Neural progenitor cell (in vitro differentiated cells): ENCODE measurements around the gene RPE. TPM values are rescaled to one million over a fixed set of nuclear protein-coding genes. Genes with fewer than 3 reads are reported as not detected.

Source experiments
- DNase-seq: peaks from one replicate; pipeline ENCODE4 v3.0.0-alpha.2; 2016; ENCODE audit warnings: low spot score
- H2AFZ ChIP-seq: fragments of 200-600 bp; sonication (generic); replicated peaks from 2 replicates; pipeline ENCODE4 v1.6.1; 2016; ENCODE audit warnings: antibody characterized with exemption
- H3F3A ChIP-seq: fragments of 200-600 bp; sonication (generic); 2 replicates; pipeline ENCODE4 v1.6.1; 2016; ENCODE audit warnings: antibody characterized with exemption, low read depth
- H3K27ac ChIP-seq: fragments of 200-600 bp; sonication (generic); 2 replicates; pipeline ENCODE4 v1.5.1; 2016; ENCODE audit warnings: mild to moderate bottlenecking
- H3K27me3 ChIP-seq: fragments of 200-600 bp; sonication (generic); 2 replicates; pipeline ENCODE4 v1.6.1; 2016; ENCODE audit warnings: mild to moderate bottlenecking, moderate library complexity
- H3K36me3 ChIP-seq: fragments of 200-600 bp; sonication (generic); 2 replicates; pipeline ENCODE4 v1.5.1; 2016
- H3K4me1 ChIP-seq: fragments of 200-600 bp; sonication (generic); 2 replicates; pipeline ENCODE4 v1.6.1; 2016; ENCODE audit warnings: mixed run types
- H3K4me2 ChIP-seq: fragments of 200-600 bp; sonication (generic); 2 replicates; pipeline ENCODE4 v1.6.1; 2016
- H3K4me3 ChIP-seq: fragments of 200-600 bp; sonication (generic); 2 replicates; pipeline ENCODE4 v1.5.1; 2016
- H3K79me2 ChIP-seq: fragments of 200-600 bp; sonication (generic); 2 replicates; pipeline ENCODE4 v1.6.1; 2016; ENCODE audit warnings: low read depth
- H3K9ac ChIP-seq: fragments of 200-600 bp; sonication (generic); 2 replicates; pipeline ENCODE4 v1.6.1; 2016
- H3K9me3 ChIP-seq: fragments of 200-600 bp; sonication (generic); 2 replicates; pipeline ENCODE4 v1.5.1; 2016; ENCODE audit warnings: low read depth
- H4K20me1 ChIP-seq: fragments of 200-600 bp; sonication (generic); 2 replicates; pipeline ENCODE4 v1.6.1; 2016; ENCODE audit warnings: low read depth
- H3K27ac Mint-ChIP-seq: 3 replicates; pipeline ENCODE4 v1.8.0; 2021; ENCODE audit warnings: mixed read lengths
- H3K27me3 Mint-ChIP-seq: 2 replicates; pipeline ENCODE4 v1.8.0; 2022; ENCODE audit warnings: low read depth, mild to moderate bottlenecking, inconsistent platforms, moderate library complexity, mixed read lengths; ENCODE audit not compliant: insufficient read depth
- H3K36me3 Mint-ChIP-seq: 3 replicates; pipeline ENCODE4 v1.8.0; 2021; ENCODE audit warnings: mixed read lengths
- H3K4me1 Mint-ChIP-seq: 3 replicates; pipeline ENCODE4 v1.8.0; 2021; ENCODE audit warnings: mixed read lengths
- H3K4me3 Mint-ChIP-seq: 3 replicates; pipeline ENCODE4 v1.8.0; 2021; ENCODE audit warnings: mild to moderate bottlenecking, moderate library complexity, mixed read lengths
- H3K9me3 Mint-ChIP-seq: 3 replicates; pipeline ENCODE4 v1.8.0; 2020; ENCODE audit warnings: mixed read lengths
- EZH2 ChIP-seq: fragments of 200-600 bp; sonication (generic); IDR thresholded peaks from 2 replicates; pipeline ENCODE4 v1.6.1; 2017; ENCODE audit warnings: antibody characterized with exemption, mild to moderate bottlenecking, moderate library complexity
- EZH2phosphoT487 ChIP-seq: fragments of 200-600 bp; sonication (generic); IDR thresholded peaks from 2 replicates; pipeline ENCODE4 v1.6.1; 2017; ENCODE audit warnings: antibody characterized with exemption
- total RNA-seq: library from RNA; depleted of rRNA; stranded (reverse); fragments of >200 nt; gene quantifications from 2 replicates; pipeline ENCODE4 v1.2.3, GENCODE V29; 2015; ENCODE audit warnings: low replicate concordance
- TF ChIP-seq, protein P1 (sequence below): fragments of 200-600 bp; sonication (generic); IDR thresholded peaks from 2 replicates; pipeline ENCODE4 v1.5.1; 2017; ENCODE audit warnings: antibody characterized with exemption, mild to moderate bottlenecking

The RPE gene
- total RNA-seq, 1 donor from 2014 or later = 92.3 TPM

DNA sequence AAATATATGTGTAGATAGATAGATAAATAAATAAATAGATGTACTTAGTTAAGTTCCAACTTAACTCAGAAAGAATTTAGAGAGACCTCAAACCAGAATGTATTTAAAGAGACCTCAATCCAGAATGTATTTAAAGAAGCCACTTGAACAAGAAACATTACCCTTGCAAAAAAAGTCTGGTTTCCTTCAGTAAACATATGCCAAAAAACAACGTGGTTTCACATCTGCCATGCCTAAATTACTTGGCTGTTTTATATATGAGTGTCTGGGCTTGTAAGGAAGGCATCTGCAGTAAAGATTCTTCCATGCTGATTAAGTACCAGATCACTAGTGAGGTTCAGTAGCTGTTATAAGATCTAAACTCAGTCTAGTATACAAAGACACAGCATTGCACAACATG, 29.1 kb upstream of the RPE start:
- Histone ChIP-seq H3K27ac (no peak overlapping the region), H3K27me3 (no peaks in the 10 kb centered on the region), H2AFZ (no peak overlapping the region), H3K79me2 (no peaks in the 10 kb centered on the region), H3K36me3 (no peaks in the 10 kb centered on the region), H4K20me1 (no peaks in the 10 kb centered on the region), H3K4me2 (no peak overlapping the region), H3K9me3 (no peaks in the 10 kb centered on the region), H3K9ac (no peak overlapping the region), H3K4me1 (no peaks in the 10 kb centered on the region), H3K4me3 (no peak overlapping the region), H3F3A (no peaks in the 10 kb centered on the region)
- H3K36me3 Mint-ChIP-seq = no peaks in the 10 kb centered on the region
- no peaks in the 10 kb centered on the region for H3K27me3 Mint-ChIP-seq
- no peaks in the 10 kb centered on the region for H3K9me3 Mint-ChIP-seq
- TF ChIP-seq, protein P1, sequence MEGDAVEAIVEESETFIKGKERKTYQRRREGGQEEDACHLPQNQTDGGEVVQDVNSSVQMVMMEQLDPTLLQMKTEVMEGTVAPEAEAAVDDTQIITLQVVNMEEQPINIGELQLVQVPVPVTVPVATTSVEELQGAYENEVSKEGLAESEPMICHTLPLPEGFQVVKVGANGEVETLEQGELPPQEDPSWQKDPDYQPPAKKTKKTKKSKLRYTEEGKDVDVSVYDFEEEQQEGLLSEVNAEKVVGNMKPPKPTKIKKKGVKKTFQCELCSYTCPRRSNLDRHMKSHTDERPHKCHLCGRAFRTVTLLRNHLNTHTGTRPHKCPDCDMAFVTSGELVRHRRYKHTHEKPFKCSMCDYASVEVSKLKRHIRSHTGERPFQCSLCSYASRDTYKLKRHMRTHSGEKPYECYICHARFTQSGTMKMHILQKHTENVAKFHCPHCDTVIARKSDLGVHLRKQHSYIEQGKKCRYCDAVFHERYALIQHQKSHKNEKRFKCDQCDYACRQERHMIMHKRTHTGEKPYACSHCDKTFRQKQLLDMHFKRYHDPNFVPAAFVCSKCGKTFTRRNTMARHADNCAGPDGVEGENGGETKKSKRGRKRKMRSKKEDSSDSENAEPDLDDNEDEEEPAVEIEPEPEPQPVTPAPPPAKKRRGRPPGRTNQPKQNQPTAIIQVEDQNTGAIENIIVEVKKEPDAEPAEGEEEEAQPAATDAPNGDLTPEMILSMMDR = no peak
- TF ChIP-seq EZH2phosphoT487 = no peak
- TF ChIP-seq EZH2 = no peak
- no peak for DNase-seq
- H3K4me3 Mint-ChIP-seq = no peak overlapping the region
- no peak overlapping the region for H3K27ac Mint-ChIP-seq
- H3K4me1 Mint-ChIP-seq = no peaks in the 10 kb centered on the region

DNA sequence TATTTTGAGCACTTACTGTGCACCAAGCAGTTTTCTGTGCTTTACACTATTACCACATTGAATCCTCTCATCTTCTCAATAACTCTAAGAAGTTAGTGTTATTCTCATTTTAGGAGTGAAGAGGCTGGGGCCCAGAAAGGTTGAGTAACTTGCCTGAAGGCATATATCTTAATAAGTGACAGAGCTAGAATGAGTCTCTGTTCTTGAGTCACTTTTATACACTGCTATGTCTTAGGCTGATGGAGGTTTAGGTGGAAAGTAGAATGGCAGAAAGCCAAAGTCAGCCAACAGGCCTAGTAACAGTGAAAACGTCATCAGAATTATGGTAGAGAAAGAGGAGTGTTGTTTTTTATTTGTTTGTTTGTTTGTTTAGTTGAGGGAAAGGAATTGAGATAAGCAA, 27.9 kb upstream of the RPE start:
- Histone ChIP-seq H3K4me2 (no peak overlapping the region), H3K9me3 (no peaks in the 10 kb centered on the region), H3K4me1 (no peaks in the 10 kb centered on the region), H2AFZ (no peak overlapping the region), H3F3A (no peaks in the 10 kb centered on the region), H3K79me2 (no peaks in the 10 kb centered on the region), H4K20me1 (no peaks in the 10 kb centered on the region), H3K4me3 (no peak overlapping the region), H3K27me3 (no peaks in the 10 kb centered on the region), H3K36me3 (no peaks in the 10 kb centered on the region), H3K27ac (no peak overlapping the region), H3K9ac (no peak overlapping the region)
- TF ChIP-seq EZH2 = no peak
- TF ChIP-seq, protein P1 = no peak
- no peak for TF ChIP-seq EZH2phosphoT487
- Mint-ChIP-seq H3K4me3 (no peak overlapping the region), H3K27ac (no peak overlapping the region), H3K4me1 (no peaks in the 10 kb centered on the region), H3K9me3 (no peaks in the 10 kb centered on the region), H3K27me3 (no peaks in the 10 kb centered on the region), H3K36me3 (no peaks in the 10 kb centered on the region)
- DNase-seq = no peak

DNA sequence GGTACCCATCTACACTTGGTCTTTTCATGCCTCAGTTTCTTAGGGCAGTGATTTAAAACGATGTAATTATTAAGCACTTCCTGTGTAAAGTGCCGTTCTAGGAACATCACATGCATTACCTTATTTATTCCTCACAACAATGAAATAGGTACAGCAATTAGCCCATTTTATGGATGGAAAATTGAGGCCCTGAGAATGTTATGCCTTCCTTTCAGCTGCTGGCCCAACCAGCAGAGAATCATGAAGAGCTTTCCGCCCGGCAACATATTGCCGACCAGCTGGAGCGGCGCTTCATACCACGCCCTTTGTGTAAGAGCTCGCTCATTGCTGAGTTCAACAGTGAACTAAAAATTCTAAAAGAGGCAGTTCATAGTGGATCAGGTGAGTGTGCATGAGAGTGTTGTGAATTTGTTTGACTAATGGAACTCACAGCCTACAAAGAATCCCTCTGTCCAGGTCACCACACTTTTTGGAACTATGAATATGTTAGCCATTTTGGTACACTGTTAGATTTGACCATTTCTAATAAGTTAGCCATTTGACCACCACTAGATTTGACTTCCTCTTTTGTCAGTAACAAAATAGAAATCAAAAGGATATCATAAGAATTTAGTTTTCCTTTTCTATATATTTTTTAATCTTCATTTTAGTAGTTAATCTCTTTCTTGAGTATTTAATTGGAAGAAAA, 25.6 kb upstream of the RPE start:
- H3K9me3 ChIP-seq = no peaks in the 10 kb centered on the region
- Mint-ChIP-seq H3K4me3 (no peak overlapping the region), H3K27ac (no peak overlapping the region), H3K9me3 (no peaks in the 10 kb centered on the region), H3K27me3 (no peaks in the 10 kb centered on the region), H3K4me1 (no peaks in the 10 kb centered on the region), H3K36me3 (no peaks in the 10 kb centered on the region)
- no peak overlapping the region for H3K4me3 ChIP-seq
- no peaks in the 10 kb centered on the region for H4K20me1 ChIP-seq
- TF ChIP-seq EZH2 (no peak), EZH2phosphoT487 (no peak)
- TF ChIP-seq, protein P1 = no peak
- H3K4me1 ChIP-seq = no peaks in the 10 kb centered on the region
- H3K27ac ChIP-seq = no peak overlapping the region
- H3K9ac ChIP-seq = no peak overlapping the region
- no peak overlapping the region for H3K4me2 ChIP-seq
- no peaks in the 10 kb centered on the region for H3K79me2 ChIP-seq
- no peaks in the 10 kb centered on the region for H3K27me3 ChIP-seq
- H3K36me3 ChIP-seq = no peaks in the 10 kb centered on the region
- no peak overlapping the region for H2AFZ ChIP-seq
- DNase-seq = no peak
- no peaks in the 10 kb centered on the region for H3F3A ChIP-seq
